H7 (cell line): ENCODE measurements around the gene ZFP42. TPM values are rescaled to one million over a fixed set of nuclear protein-coding genes. Genes with fewer than 3 reads are reported as not detected.
"Not testable (repeated sequence)": the region's sequence is repeated elsewhere in the genome, so short reads cannot be mapped to it uniquely, and the experiment has no call there.

ENCODE experiments used
- DNase-seq: peaks from one replicate; pipeline ENCODE4 v3.0.0; 2012
- H3K27me3 ChIP-seq: 2 replicates; pipeline ENCODE4 v1.6.0; 2011; ENCODE audit warnings: mild to moderate bottlenecking, low read length; ENCODE audit not compliant: control insufficient read depth, insufficient read depth
- H3K36me3 ChIP-seq: replicated peaks from 2 replicates; pipeline ENCODE4 v1.5.1; 2011; ENCODE audit warnings: low read length; ENCODE audit not compliant: control insufficient read depth, insufficient read depth
- H3K4me3 ChIP-seq: 2 replicates; pipeline ENCODE4 v1.5.1; 2011; ENCODE audit warnings: low read depth, mild to moderate bottlenecking, control low read depth, low read length, moderate library complexity; ENCODE audit not compliant: insufficient read depth
- total RNA-seq: library from RNA; depleted of rRNA; stranded (reverse); fragments of >200 nt; shearing (Covaris generic); gene quantifications from 2 replicates; pipeline ENCODE4 v1.2.3, GENCODE V29; 2014; rRNA removed

Gene ZFP42
- total RNA-seq, 1 experiment from 2014 or later, result 174 TPM

DNA sequence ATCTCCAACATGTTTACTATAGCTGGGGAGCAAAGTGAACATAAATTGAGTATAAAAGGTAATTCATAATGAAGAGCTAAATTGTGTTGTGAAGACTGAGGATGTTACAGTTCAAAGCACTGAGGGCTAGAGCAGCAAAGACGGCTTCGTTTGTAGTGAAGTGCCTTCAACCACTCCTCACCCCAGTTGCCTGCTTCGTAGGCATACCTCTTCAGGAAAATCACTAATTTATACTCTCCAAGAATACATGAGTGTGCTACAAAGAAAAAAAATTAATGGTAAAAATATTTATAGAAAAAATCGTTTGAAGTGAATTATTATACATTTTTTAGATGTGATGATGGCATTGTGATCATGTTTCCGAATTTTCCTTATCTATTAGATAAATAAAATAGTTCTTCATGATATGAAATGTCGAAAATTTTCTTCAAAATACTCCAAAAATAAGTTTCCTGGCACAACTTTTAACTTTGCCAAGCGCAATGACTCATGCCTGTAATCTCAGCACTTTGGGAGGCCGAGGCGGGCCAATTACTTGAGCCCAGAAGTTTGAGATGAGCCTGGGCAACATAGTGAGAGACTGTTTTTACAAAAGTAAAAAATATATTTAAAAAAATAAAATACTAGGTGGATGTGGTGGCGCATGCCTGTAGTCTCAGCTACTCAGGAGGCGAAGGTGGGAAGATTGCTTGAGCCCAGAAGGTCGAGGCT is 41.6 kb downstream of the ZFP42 start:
- H3K36me3 ChIP-seq, result no peaks in the 10 kb centered on the region
- H3K4me3 ChIP-seq, result no peak overlapping the region
- no peak for DNase-seq
- no peaks in the 10 kb centered on the region for H3K27me3 ChIP-seq

DNA sequence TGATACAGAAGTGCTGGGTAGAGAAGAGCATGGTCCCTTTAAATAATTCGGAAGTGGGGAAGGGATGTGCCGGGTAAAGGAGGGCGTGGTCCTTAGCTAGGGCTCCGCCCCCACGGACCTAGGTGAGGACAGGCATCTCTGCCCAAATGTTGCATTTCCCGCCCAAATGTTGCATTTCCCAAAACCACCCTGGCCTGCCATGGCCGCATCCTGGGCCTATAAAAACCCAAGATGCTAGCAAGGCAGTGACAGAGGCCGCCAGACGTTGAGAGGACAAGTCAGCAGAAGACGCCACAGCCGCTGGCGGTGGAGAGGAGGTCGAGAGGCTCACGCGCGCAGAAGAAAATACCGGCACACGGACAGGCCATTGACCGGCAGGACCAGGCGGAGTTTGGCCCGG is 46.1 kb downstream of the ZFP42 start:
- DNase-seq, result no peak
- Histone ChIP-seq H3K27me3 (no peaks in the 10 kb centered on the region), H3K36me3 (no peaks in the 10 kb centered on the region), H3K4me3 (no peak overlapping the region)

DNA sequence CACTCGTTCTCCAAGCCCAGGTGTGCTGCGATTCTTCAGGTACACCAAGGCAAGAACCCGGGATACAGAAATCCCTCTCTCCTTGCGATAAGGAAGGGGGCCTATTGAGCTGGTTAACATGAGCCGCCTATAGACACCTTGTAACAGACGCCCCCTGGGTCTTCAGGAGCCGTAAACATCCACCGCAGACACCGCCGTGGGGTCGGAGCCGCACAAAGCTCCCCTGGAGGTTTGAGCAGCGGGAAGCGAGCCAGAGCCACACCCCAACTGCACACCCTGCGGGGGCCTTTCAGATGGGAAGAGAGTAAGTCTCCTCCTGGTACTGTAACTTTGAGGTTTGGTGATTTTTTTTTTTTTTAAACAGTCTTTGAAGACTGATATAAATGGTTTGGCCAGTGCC is 46.6 kb downstream of the ZFP42 start:
- DNase-seq, result peak; percentile 39
- no peaks in the 10 kb centered on the region for H3K27me3 ChIP-seq
- H3K4me3 ChIP-seq, result no peak overlapping the region; the same call in 1 of the 2 replicates
- H3K36me3 ChIP-seq, result no peaks in the 10 kb centered on the region

DNA sequence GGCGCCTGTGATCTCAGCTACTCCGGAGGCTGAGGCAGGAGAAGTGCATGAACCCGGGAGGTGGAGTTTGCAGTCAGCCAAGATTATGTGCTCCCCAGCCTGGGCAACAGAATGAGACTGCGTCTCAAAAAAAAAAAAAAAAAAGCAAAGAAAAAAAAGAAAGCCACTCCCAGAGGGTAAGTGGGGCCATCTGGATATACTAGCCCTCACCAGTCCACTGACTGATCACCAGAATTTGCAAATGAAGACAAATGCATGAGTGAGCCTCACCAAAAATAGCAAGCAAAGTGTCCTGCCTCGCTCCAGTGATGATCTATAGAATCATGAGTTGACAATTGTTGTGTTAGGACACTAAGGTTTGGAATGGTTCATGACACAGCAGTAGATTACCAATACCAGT is 47.6 kb downstream of the ZFP42 start:
- Histone ChIP-seq H3K27me3 (no peaks in the 10 kb centered on the region), H3K4me3 (no peak overlapping the region), H3K36me3 (no peaks in the 10 kb centered on the region)
- no peak for DNase-seq

DNA sequence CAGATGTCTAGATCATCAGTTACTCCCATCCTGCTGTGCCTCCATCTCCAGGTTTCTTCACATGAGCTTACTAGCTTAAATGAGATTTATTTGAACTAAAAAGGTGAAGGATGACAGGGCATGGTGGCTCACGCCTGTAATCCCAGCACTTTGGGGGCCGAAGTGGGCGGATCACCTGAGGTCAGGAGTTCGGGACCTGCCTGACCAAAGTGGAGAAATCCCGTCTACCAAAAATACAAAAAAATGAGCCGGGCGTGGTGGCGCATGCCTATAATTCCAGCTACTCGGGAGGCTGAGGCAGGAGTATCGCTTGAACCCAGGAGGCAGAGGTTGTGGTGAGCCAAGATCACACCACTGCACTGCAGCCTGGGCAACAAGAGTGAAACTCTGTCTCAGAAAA is 49.9 kb downstream of the ZFP42 start:
- H3K36me3 ChIP-seq, H3K4me3 ChIP-seq, H3K27me3 ChIP-seq, DNase-seq: not testable (repeated sequence)

DNA sequence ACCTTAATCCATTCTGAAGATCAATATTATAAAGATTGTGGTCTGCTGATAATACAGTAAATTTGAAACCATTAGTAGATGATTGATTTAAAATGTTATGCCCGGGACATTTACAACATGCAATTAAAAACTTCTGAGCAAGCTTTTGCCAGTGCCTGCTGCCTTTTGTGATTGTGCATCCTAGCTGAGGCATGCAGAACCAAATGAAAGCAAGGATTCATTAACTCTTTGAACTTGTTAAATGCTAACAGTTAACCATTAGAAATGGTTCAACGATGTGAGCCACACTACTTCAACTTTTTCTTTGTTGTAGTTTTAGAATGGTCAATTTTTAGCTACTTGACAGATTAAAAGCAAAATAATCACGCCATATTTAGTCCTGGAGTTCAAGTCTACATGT is 51.1 kb downstream of the ZFP42 start:
- Histone ChIP-seq H3K36me3 (no peaks in the 10 kb centered on the region), H3K27me3 (no peaks in the 10 kb centered on the region), H3K4me3 (no peak overlapping the region)
- no peak for DNase-seq

DNA sequence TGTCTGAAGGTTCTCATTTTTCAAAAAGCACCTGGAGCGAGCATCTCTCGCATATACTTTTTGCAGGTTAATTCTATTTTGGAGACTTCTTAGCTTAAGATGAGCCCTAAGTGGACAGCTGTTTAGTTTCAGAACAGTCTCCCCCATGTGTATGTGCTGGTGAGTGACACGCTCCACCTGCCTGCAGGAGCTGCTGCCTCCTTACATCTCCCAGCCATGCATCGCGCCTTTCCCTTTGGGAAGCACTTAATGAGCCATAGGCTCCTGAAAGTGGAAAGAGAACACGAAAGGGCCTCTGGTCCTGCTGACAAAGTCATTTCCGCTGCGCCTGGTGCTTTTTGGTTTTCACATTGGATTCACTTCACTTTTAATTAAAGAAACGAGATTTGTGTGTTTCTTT is 57.7 kb downstream of the ZFP42 start:
- Histone ChIP-seq H3K27me3 (no peaks in the 10 kb centered on the region), H3K4me3 (no peak overlapping the region), H3K36me3 (no peaks in the 10 kb centered on the region)
- peak; percentile 34 for DNase-seq

Other genes with a start within 250 kb of the ZFP42 start
- gene TRIML2, start 113.8 kb downstream of the ZFP42 start, total RNA-seq, result 33.1 and 49.9 TPM in 2 replicates
- not detected in 2 replicates for gene TRIML1, start 143.7 kb downstream of the ZFP42 start, total RNA-seq